KMS-11 (cell line): ENCODE measurements around the gene BRI3BP.

Experiments used
- H2AFZ ChIP-seq: fragments of 200-600 bp; sonication (generic); 2 replicates; pipeline ENCODE4 v1.6.1; 2016; ENCODE audit warnings: antibody characterized with exemption, mixed run types, low read depth
- H3K27ac ChIP-seq: fragments of 200-600 bp; sonication (generic); 2 replicates; pipeline ENCODE4 v1.6.1; 2016; ENCODE audit warnings: mild to moderate bottlenecking, mixed run types
- H3K27me3 ChIP-seq: fragments of 200-600 bp; sonication (generic); 2 replicates; pipeline ENCODE4 v1.6.1; 2017; ENCODE audit warnings: mild to moderate bottlenecking, low read depth, mixed run types, moderate library complexity; ENCODE audit not compliant: insufficient read depth
- H3K36me3 ChIP-seq: fragments of 200-600 bp; sonication (generic); 2 replicates; pipeline ENCODE4 v1.6.1; 2017; ENCODE audit warnings: mild to moderate bottlenecking, mixed run types; ENCODE audit not compliant: insufficient read depth
- H3K4me1 ChIP-seq: fragments of 200-600 bp; sonication (generic); 2 replicates; pipeline ENCODE4 v1.6.1; 2016; ENCODE audit warnings: mild to moderate bottlenecking, low read depth, mixed run types; ENCODE audit not compliant: poor library complexity, severe bottlenecking
- H3K4me2 ChIP-seq: fragments of 200-600 bp; sonication (generic); 2 replicates; pipeline ENCODE4 v1.7.0; 2016; ENCODE audit warnings: mild to moderate bottlenecking, mixed run types
- H3K4me3 ChIP-seq: fragments of 200-600 bp; sonication (generic); IDR thresholded peaks from 2 replicates; pipeline ENCODE4 v1.6.1; 2017; ENCODE audit warnings: low read depth, low read length, mixed read lengths; ENCODE audit not compliant: insufficient read depth
- H3K79me2 ChIP-seq: fragments of 200-600 bp; sonication (generic); 2 replicates; pipeline ENCODE4 v1.6.1; 2016; ENCODE audit warnings: low read depth, mixed run types; ENCODE audit not compliant: insufficient read depth
- H3K9ac ChIP-seq: fragments of 200-600 bp; sonication (generic); 2 replicates; pipeline ENCODE4 v1.6.1; 2016; ENCODE audit warnings: mild to moderate bottlenecking, mixed run types
- H4K20me1 ChIP-seq: fragments of 200-600 bp; sonication (generic); 2 replicates; pipeline ENCODE4 v1.6.1; 2016; ENCODE audit warnings: mild to moderate bottlenecking, mixed run types; ENCODE audit not compliant: insufficient read depth
- TF ChIP-seq, protein P1 (sequence below): fragments of 200-600 bp; sonication (generic); conservative IDR thresholded peaks from 2 replicates; pipeline ENCODE4 v1.6.1; 2017; ENCODE audit warnings: low read depth, mild to moderate bottlenecking, antibody characterized with exemption, low read length, moderate library complexity, mixed read lengths

The BRI3BP gene

DNA sequence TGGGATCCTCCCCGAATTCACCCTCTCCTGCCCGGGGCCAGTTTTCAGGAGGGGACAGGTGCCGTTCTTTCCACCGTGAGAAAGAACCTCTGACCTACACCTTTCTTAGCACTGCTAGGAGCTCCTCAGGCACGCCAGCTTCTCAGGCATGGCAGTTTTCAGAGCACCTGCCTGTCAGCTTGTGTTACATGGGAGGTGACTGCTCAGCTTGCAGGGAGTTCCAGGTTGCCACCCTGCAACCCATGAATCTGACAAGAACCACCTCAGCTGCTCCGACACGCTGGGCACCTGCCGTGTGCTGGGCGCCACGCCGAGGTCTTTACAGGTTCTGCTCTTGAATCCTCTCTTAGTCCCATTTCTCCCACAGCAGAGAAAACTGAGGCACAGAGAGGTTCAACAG is 12.9 kb downstream of the BRI3BP start:
- Histone ChIP-seq H3K4me1 (no peaks in the 10 kb centered on the region), H3K4me2 (no peak overlapping the region), H3K27ac (no peak overlapping the region), H2AFZ (no peak overlapping the region), H3K79me2 (peaks cover 4% of the 10 kb centered on the region; the same call in 1 of the 2 replicates), H3K9ac (no peak overlapping the region), H3K36me3 (no peaks in the 10 kb centered on the region), H3K4me3 (no peak overlapping the region), H4K20me1 (no peaks in the 10 kb centered on the region), H3K27me3 (no peaks in the 10 kb centered on the region)
- TF ChIP-seq, protein P1, sequence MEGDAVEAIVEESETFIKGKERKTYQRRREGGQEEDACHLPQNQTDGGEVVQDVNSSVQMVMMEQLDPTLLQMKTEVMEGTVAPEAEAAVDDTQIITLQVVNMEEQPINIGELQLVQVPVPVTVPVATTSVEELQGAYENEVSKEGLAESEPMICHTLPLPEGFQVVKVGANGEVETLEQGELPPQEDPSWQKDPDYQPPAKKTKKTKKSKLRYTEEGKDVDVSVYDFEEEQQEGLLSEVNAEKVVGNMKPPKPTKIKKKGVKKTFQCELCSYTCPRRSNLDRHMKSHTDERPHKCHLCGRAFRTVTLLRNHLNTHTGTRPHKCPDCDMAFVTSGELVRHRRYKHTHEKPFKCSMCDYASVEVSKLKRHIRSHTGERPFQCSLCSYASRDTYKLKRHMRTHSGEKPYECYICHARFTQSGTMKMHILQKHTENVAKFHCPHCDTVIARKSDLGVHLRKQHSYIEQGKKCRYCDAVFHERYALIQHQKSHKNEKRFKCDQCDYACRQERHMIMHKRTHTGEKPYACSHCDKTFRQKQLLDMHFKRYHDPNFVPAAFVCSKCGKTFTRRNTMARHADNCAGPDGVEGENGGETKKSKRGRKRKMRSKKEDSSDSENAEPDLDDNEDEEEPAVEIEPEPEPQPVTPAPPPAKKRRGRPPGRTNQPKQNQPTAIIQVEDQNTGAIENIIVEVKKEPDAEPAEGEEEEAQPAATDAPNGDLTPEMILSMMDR, result no peak

DNA sequence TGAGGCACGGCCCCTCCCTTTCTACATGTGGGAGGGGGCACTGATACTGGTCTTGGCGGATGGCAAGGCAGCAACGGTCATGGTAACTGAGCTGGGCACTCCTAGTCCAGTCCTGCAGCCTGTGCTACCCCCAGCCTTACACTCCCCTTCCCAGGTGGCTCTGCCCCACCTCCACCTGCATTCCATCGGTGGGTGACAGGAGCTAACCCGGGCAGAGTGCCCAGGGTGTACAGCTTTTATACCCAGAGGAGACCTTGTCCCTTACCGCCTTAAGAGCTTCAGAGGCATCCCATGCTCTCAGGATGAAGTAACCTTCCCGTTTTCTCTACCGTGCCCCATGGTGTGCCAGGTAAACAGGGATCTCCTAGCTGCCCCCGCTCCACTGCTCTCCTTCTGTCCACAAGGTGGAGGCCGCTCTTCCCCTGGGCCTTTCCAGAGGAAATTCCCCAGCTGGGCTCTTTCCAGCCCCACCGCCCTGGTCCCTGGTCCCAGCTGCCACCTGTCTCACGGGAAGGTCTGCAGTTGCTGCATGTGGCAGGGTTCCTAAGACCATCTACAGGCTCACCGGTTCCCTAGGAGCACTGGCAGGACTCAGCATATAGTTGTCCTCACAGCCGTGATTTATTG is 20.5 kb downstream of the BRI3BP start:
- Histone ChIP-seq H4K20me1 (no peaks in the 10 kb centered on the region), H3K4me1 (no peaks in the 10 kb centered on the region), H3K4me3 (no peak overlapping the region), H3K27me3 (no peaks in the 10 kb centered on the region), H3K79me2 (no peaks in the 10 kb centered on the region), H3K9ac (no peak overlapping the region), H3K27ac (no peak overlapping the region), H3K4me2 (no peak overlapping the region), H2AFZ (no peak overlapping the region), H3K36me3 (no peaks in the 10 kb centered on the region)
- TF ChIP-seq, protein P1, result no peak

DNA sequence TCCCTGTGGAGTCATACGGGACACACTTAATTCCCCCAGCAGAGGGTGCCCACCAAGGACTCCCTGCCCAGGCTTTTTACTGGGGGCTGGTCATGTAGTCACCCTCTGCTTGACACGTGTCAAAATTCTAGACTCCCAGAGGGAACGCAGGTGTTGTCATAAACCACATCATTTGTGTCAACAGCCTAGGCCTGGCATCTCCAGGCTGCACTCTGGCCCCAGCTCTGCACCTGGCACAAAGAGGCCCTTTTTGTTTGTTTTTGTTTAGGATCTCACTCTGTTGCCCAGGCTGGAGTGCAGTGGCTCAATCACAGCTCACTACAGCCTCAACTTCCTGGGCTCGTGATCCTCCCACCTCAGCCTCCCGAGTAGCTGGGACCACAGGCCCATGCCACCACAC is 21.1 kb downstream of the BRI3BP start:
- Histone ChIP-seq H3K4me1 (no peaks in the 10 kb centered on the region), H3K79me2 (no peaks in the 10 kb centered on the region)

DNA sequence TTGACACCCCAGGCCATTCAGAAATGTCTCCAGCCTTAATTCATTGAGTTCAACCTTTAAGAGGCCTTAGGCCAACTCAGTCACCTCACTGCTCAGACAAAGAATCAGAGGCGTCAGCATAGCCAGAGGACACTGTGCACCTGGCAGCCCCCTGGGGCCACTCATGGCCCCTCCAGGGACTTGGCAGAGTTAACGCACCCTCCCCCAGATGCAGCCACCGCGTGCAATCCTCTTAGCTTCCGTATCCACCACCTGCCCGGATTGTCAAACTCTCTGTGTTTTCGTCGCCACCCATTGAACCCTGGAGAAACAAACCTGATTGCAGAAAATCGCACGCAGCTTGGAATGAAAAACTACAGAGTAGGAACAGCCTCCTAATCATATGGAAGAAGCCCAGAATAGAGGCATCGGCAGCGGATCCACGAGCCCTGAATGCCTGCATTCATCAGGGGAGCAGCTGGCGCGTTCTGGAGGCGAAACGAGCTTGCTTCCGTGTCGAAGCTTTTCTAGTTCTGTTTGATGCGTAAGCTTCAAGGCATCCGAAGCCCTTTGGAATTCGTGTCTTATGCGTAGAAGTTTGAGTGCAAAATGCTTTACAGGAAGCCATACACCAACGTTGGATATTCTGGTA is 22.4 kb downstream of the BRI3BP start:
- H3K4me3 ChIP-seq, result no peak overlapping the region
- no peaks in the 10 kb centered on the region for H3K4me1 ChIP-seq
- no peak overlapping the region for H3K9ac ChIP-seq
- H3K79me2 ChIP-seq, result no peaks in the 10 kb centered on the region
- no peak overlapping the region for H3K4me2 ChIP-seq
- no peak overlapping the region for H2AFZ ChIP-seq
- TF ChIP-seq, protein P1, result no peak
- no peaks in the 10 kb centered on the region for H3K36me3 ChIP-seq
- no peak overlapping the region for H3K27ac ChIP-seq
- H4K20me1 ChIP-seq, result no peaks in the 10 kb centered on the region
- H3K27me3 ChIP-seq, result no peaks in the 10 kb centered on the region

More for the DNA sequence above, 21.1 kb downstream of the BRI3BP start:
- H3K27me3 ChIP-seq, result no peaks in the 10 kb centered on the region
- no peaks in the 10 kb centered on the region for H4K20me1 ChIP-seq
- no peak overlapping the region for H3K4me2 ChIP-seq
- H2AFZ ChIP-seq, result no peak overlapping the region
- no peak overlapping the region for H3K4me3 ChIP-seq
- H3K36me3 ChIP-seq, result no peaks in the 10 kb centered on the region
- H3K9ac ChIP-seq, result no peak overlapping the region
- TF ChIP-seq, protein P1, result no peak
- no peak overlapping the region for H3K27ac ChIP-seq
